HL-60 (cell line): Measurements from ENCODE around the gene ST6GAL1.

Source experiments
- CTCF ChIP-seq: IDR thresholded peaks from one replicate; pipeline ENCODE4 v1.5.1; 2011; ENCODE audit warnings: low read length, control low read depth, inconsistent platforms; ENCODE audit not compliant: insufficient read depth
- GABPA ChIP-seq: IDR thresholded peaks from 2 replicates; pipeline ENCODE4 v1.6.1; 2012; ENCODE audit warnings: low read depth
- POLR2AphosphoS5 ChIP-seq: IDR thresholded peaks from 2 replicates; pipeline ENCODE4 v1.6.1; 2012; ENCODE audit warnings: low read depth

GRCh38 chr3:186890911-186891310, 39.4 kb upstream of the ST6GAL1 start:
- TF ChIP-seq CTCF: no peak
- TF ChIP-seq POLR2AphosphoS5: no peak
- TF ChIP-seq GABPA: no peak
